ENCODE data around the gene PODNL1. TPM values are rescaled to one million over a fixed set of nuclear protein-coding genes. Genes with fewer than 3 reads are reported as not detected.
A peak's percentile ranks its signal among the peaks of the same experiment; 100 is the strongest.

The PODNL1 gene
- total and polyA plus RNA-seq, 7 donors, result 0.07 to 1.3 (median 0.36) TPM

DNA sequence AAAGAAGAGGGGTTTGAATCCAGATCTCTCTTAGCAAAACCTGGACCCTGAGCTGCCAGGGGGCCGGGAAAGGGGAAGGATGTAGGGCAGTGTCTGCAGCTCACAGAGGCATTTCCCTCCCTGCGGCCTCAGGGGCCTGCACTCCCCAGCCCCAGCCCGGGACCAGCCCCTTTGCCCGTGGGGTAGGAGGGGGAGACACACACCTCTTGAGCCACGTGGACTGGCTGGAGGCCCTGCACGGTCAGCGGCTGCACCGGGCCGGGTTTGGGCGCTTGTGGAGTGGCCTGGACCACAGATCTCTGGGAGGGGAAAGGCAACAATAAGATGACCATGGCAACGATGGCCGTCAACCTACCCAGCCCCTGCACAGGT is 41.0 kb upstream of the PODNL1 start:
- TF ChIP-seq, protein P1, sequence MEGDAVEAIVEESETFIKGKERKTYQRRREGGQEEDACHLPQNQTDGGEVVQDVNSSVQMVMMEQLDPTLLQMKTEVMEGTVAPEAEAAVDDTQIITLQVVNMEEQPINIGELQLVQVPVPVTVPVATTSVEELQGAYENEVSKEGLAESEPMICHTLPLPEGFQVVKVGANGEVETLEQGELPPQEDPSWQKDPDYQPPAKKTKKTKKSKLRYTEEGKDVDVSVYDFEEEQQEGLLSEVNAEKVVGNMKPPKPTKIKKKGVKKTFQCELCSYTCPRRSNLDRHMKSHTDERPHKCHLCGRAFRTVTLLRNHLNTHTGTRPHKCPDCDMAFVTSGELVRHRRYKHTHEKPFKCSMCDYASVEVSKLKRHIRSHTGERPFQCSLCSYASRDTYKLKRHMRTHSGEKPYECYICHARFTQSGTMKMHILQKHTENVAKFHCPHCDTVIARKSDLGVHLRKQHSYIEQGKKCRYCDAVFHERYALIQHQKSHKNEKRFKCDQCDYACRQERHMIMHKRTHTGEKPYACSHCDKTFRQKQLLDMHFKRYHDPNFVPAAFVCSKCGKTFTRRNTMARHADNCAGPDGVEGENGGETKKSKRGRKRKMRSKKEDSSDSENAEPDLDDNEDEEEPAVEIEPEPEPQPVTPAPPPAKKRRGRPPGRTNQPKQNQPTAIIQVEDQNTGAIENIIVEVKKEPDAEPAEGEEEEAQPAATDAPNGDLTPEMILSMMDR (IDR thresholded peaks at IDR 0.05), result no peak
- H3K4me3 ChIP-seq, result peak overlapping the region; percentile 61
- DNase-seq, result no peak
- peaks cover 0 to 8% of the 10 kb centered on the region in 2 donors for H3K36me3 ChIP-seq (ENCODE audit: insufficient read depth in 1 of 2, low read depth in 1 of 2)
- WGBS, 3 donors, result 24 to 41% (median 35%) methylated on average over 12 of the region's 12 CpGs
- H3K9me3 ChIP-seq, result no peaks in the 10 kb centered on the region
- no peaks in the 10 kb centered on the region for H3K27me3 ChIP-seq (ENCODE audit: insufficient read depth in 3 of 3, low read length in 2 of 3)
- H3K4me1 ChIP-seq, result peaks cover 31% of the 10 kb centered on the region
- H3K27ac ChIP-seq, result peak overlapping the region; percentile 61
- intact Hi-C loops (cut with DNase I), result no loop called here
- no peak for ATAC-seq

DNA sequence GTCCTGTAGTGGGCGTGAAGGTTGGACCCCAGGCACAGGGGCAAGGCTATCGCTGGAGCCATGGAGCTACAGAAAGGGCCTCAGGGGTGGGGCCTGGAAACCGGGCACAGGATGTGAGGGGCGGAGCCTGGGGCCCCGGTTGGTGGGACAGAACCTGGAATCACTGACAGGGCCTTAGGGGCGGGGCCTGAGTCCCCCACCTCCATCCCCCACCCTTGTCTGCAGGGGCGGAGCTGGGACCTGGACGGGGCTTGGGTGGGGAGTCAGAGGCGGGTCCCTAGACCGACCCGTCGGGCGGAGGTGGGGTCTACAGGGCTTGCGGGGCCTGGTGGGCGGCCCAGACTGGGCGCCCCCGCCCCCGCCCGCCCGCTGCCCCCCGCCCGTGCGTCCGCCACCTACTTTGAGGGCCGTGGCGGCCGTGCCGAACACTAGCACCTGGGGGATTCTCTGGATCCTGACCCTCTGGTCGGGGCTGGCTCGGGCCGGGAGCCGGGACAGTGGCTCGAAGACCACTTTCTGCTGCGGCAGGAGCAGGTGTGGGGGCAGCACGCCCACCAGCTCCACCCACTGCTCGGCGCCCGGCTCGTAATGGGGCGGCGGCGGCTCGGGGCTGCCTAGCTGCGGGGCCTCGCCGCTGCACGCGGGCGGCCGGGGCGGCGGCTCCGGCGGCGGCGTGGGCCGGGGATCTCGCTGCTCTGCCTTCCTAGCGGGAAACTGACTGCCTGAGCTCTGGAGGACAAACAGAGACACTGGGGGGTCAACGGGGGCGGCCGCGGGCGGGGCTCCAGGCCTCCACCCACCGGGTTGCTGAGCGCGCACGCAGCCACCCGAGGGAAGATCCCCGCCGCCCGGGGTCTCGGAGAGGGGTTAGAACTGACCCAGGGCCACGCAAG is 40.4 kb upstream of the PODNL1 start:
- WGBS, 3 donors, result 29 to 37% (median 29%) methylated on average over 39 to 74 of the region's 74 CpGs
- H3K27me3 ChIP-seq (ENCODE audit: insufficient read depth in 3 of 3, low read length in 2 of 3), result no peaks in the 10 kb centered on the region
- H3K9me3 ChIP-seq, result no peaks in the 10 kb centered on the region
- TF ChIP-seq, protein P1 (IDR thresholded peaks at IDR 0.05), result no peak
- peak overlapping the region; percentile 61 for H3K27ac ChIP-seq
- peak; percentile 83 to 86 for DNase-seq
- H3K36me3 ChIP-seq (ENCODE audit: insufficient read depth in 1 of 2, low read depth in 1 of 2), result peaks cover 0 to 8% of the 10 kb centered on the region in 2 donors
- peak; percentile 36 to 58 (median 50) for ATAC-seq
- intact Hi-C loops (cut with DNase I), result no loop called here
- H3K4me3 ChIP-seq, result peak overlapping the region; percentile 61
- peaks cover 31% of the 10 kb centered on the region for H3K4me1 ChIP-seq

DNA sequence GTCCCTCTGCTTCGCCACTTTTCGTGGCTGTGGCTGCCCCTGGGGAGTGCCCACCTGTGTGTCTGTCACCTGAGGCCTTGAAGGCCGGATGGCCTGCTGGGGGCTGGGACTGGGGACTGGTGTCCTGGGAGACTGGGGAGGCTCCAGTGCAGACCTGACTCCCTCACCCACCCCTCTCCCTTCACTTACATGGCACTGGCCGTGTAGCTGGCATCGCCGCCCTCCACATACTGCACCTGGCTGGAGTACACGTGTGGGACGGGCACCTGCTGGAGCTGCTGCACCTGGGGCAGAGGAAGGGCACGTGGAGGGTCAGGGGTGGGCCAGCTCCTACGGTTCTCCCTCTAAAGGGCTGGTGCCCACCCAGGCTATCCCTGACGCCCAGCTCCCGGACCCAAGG is 39.6 kb upstream of the PODNL1 start:
- peak overlapping the region; percentile 61 for H3K27ac ChIP-seq
- H3K4me3 ChIP-seq, result no peak overlapping the region
- peaks cover 31% of the 10 kb centered on the region for H3K4me1 ChIP-seq
- H3K36me3 ChIP-seq (ENCODE audit: insufficient read depth in 1 of 2, low read depth in 1 of 2), result peaks cover 0 to 10% of the 10 kb centered on the region in 2 donors
- intact Hi-C loops (cut with DNase I), result no loop called here
- 81 to 89% (median 86%) methylated on average over 12 of the region's 12 CpGs for WGBS, 3 donors
- TF ChIP-seq, protein P1 (IDR thresholded peaks at IDR 0.05), result no peak
- no peaks in the 10 kb centered on the region for H3K27me3 ChIP-seq (ENCODE audit: insufficient read depth in 3 of 3, low read length in 2 of 3)
- no peaks in the 10 kb centered on the region for H3K9me3 ChIP-seq
- DNase-seq (no peak), ATAC-seq (no peak)

DNA sequence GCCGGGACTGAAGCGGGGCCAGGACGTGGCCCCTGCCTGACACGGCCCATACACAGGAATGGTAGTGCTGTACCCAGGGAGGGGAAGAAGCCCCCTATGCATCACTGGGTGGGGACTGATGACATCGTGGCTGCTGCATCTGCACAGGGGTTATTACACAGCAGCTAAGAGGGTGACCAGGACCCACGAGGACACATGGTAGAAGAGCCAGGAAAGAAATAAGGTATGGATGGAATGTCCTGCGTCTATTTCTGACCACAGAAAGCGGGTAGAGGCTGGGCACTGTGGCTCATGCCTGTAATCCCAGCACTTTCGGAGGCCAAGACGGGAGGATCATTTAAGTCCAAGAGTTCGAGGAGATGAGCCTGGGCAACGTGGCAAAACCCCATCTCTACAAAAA is 38.2 kb upstream of the PODNL1 start:
- peak; percentile 42 to 83 (median 72) for ATAC-seq
- H3K4me3 ChIP-seq, result no peak overlapping the region
- no peaks in the 10 kb centered on the region for H3K27me3 ChIP-seq (ENCODE audit: insufficient read depth in 3 of 3, low read length in 2 of 3)
- peaks cover 0 to 13% of the 10 kb centered on the region in 2 donors for H3K36me3 ChIP-seq (ENCODE audit: insufficient read depth in 1 of 2, low read depth in 1 of 2)
- peaks cover 31% of the 10 kb centered on the region for H3K4me1 ChIP-seq
- 45 to 61% (median 53%) methylated on average over 12 of the region's 12 CpGs for WGBS, 3 donors
- TF ChIP-seq, protein P1 (IDR thresholded peaks at IDR 0.05), result no peak
- peak overlapping the region; percentile 46 for H3K27ac ChIP-seq
- H3K9me3 ChIP-seq, result no peaks in the 10 kb centered on the region
- DNase-seq, result no peak
- intact Hi-C loops (cut with DNase I), result no loop called here

Data from psoas muscle (tissue), 8 donors.